GM12878 (cell line): ENCODE data around the gene SLC35C1. TPM values are rescaled to one million over a fixed set of nuclear protein-coding genes. Genes with fewer than 3 reads are reported as not detected.

Source experiments
- ATAC-seq: fragments of 200-7000 bp; cut with Tn5 transposase; 3 replicates; pipeline ENCODE4 v1.9.1; 2020; ENCODE audit warnings: mild to moderate bottlenecking, moderate library complexity
- BruUV-seq: library from RNA; stranded (reverse); fragments of 400-500 nt; replicated peaks from 2 replicates; lab custom pipeline; 2021; lab: Mats Ljungman, UMichigan
- CTCF ChIA-PET: fragments of 300-600 bp; sonication (Branson Sonifier 250); formaldehyde crosslinking; extraction: SDS; loops from one replicate; lab custom pipeline; 2021; ENCODE audit warnings: inconsistent platforms; lab: Yijun Ruan, JAX
- POLR2A ChIA-PET: fragments of 350-600 bp; formaldehyde crosslinking; extraction: SDS; loops from one replicate; lab custom pipeline; 2021; ENCODE audit warnings: inconsistent platforms; lab: Charles Lee
- RAD21 ChIA-PET: fragments of 300-600 bp; sonication (Branson Sonifier 250); formaldehyde crosslinking; loops from one replicate; lab custom pipeline; 2023; ENCODE audit warnings: antibody characterized with exemption; ENCODE audit not compliant: unreplicated experiment; lab: Charles Lee
- SMC1A ChIA-PET: fragments of 300-600 bp; sonication (Branson Sonifier 250); formaldehyde crosslinking; loops from one replicate; lab custom pipeline; 2023; ENCODE audit not compliant: unreplicated experiment, uncharacterized antibody; lab: Charles Lee
- DNase-seq: peaks from one replicate; pipeline ENCODE4 v3.0.0-alpha.2; 2011; ENCODE audit warnings: low read depth, low spot score
- FAIRE-seq: peaks from 3 replicates; lab custom pipeline; 2011; peaks lifted over from hg19 to GRCh38; lab: Jason Lieb, UNC
- H2AFZ ChIP-seq: 2 replicates; pipeline ENCODE4 v1.6.0; 2011; ENCODE audit warnings: low read depth, low read length, control low read depth; ENCODE audit not compliant: control insufficient read depth
- H3K27ac ChIP-seq: 2 replicates; pipeline ENCODE4 v1.5.1; 2011; ENCODE audit warnings: control low read depth; ENCODE audit not compliant: control insufficient read depth, insufficient read depth
- H3K27me3 ChIP-seq, 2 experiments: replicated peaks in 1 of 2; 2 replicates each; pipeline versions ENCODE4 v1.6.0 to v1.6.1; 2011; ENCODE audit warnings: low read length in 1 of 2; ENCODE audit not compliant: control insufficient read depth in 2 of 2, insufficient read depth in 2 of 2
- H3K36me3 ChIP-seq, 2 experiments: 2 replicates each; pipeline ENCODE4 v1.5.1; 2011; ENCODE audit warnings: low read length in 1 of 2; ENCODE audit not compliant: control insufficient read depth in 2 of 2, insufficient read depth in 2 of 2
- H3K4me1 ChIP-seq: 2 replicates; pipeline ENCODE4 v1.6.1; 2011; ENCODE audit warnings: mild to moderate bottlenecking, low read length, moderate library complexity, mixed read lengths; ENCODE audit not compliant: control insufficient read depth, insufficient read depth
- H3K4me2 ChIP-seq: 2 replicates; pipeline ENCODE4 v1.6.0; 2011; ENCODE audit warnings: control low read depth; ENCODE audit not compliant: control insufficient read depth, insufficient read depth
- H3K4me3 ChIP-seq: fragments of 200-600 bp; sonication (generic); 2 replicates; pipeline ENCODE4 v1.5.1; 2016
- H3K79me2 ChIP-seq: 2 replicates; pipeline ENCODE4 v1.6.0; 2011; ENCODE audit warnings: low read length; ENCODE audit not compliant: control insufficient read depth, insufficient read depth
- H3K9ac ChIP-seq: 2 replicates; pipeline ENCODE4 v1.8.0; 2011; ENCODE audit warnings: low read length, control low read depth, mixed read lengths; ENCODE audit not compliant: control insufficient read depth, insufficient read depth
- H3K9me3 ChIP-seq: replicated peaks from 3 replicates; pipeline ENCODE4 v1.5.1; 2011; ENCODE audit warnings: mild to moderate bottlenecking, low read length; ENCODE audit not compliant: control insufficient read depth, insufficient read depth
- H4K20me1 ChIP-seq: 2 replicates; pipeline ENCODE4 v1.6.0; 2011; ENCODE audit not compliant: control insufficient read depth, insufficient read depth
- ELK1 ChIP-seq: IDR thresholded peaks from 2 replicates; pipeline ENCODE4 v1.6.1; 2012; ENCODE audit warnings: low read depth, low read length, improper control_type of control experiment
- ETV6 ChIP-seq, 2 experiments: fragments of 450-650 bp in 1 of 2; IDR thresholded peaks in 1 of 2; conservative IDR thresholded peaks in 1 of 2; 2 replicates each; pipeline ENCODE4 v1.6.1; 2014; ENCODE audit warnings: antibody characterized with exemption in 1 of 2, borderline replicate concordance in 1 of 2, low read depth in 1 of 2, mild to moderate bottlenecking in 1 of 2, moderate library complexity in 1 of 2
- FOS ChIP-seq: IDR thresholded peaks from 3 replicates; pipeline ENCODE4 v1.6.1; 2011; ENCODE audit warnings: borderline replicate concordance; ENCODE audit not compliant: insufficient read length; ENCODE audit errors: extremely low read depth
- FOXK2 ChIP-seq: fragments of 450-650 bp; IDR thresholded peaks from 2 replicates; pipeline ENCODE4 v1.6.1; 2017; ENCODE audit warnings: mild to moderate bottlenecking, moderate library complexity
- JUNB ChIP-seq: IDR thresholded peaks from 2 replicates; pipeline ENCODE4 v1.6.1; 2016; ENCODE audit warnings: antibody characterized with exemption, mild to moderate bottlenecking
- MYB ChIP-seq: fragments of 150-350 bp; IDR thresholded peaks from 2 replicates; pipeline ENCODE4 v1.6.1; 2014; ENCODE audit warnings: mild to moderate bottlenecking, low read depth, low read length, borderline replicate concordance
- RAD51 ChIP-seq: fragments of 450-650 bp; IDR thresholded peaks from 2 replicates; pipeline ENCODE4 v1.6.1; 2016; ENCODE audit warnings: moderate library complexity, mild to moderate bottlenecking, inconsistent platforms
- RCOR1 ChIP-seq: conservative IDR thresholded peaks from 2 replicates; pipeline ENCODE4 v1.6.1; 2012; ENCODE audit warnings: low read depth, low read length, improper control_type of control experiment
- RELA ChIP-seq: fragments of 450-650 bp; IDR thresholded peaks from 2 replicates; pipeline ENCODE4 v1.8.0; 2014; ENCODE audit warnings: borderline replicate concordance; ENCODE audit not compliant: partially characterized antibody
- SRF ChIP-seq, 2 experiments: IDR thresholded peaks; 2 replicates each; pipeline ENCODE4 v1.6.1; 2011; ENCODE audit warnings: low read depth in 2 of 2, low read length in 2 of 2, mild to moderate bottlenecking in 1 of 2, moderate library complexity in 1 of 2
- ZBTB33 ChIP-seq: fragments of 450-650 bp; IDR thresholded peaks from 2 replicates; pipeline ENCODE4 v1.6.1; 2017; ENCODE audit warnings: mild to moderate bottlenecking
- WGBS: methylation state at CpG from one replicate; pipeline ENCODE4 v1.1.6; 2016; ENCODE audit warnings: low lambda C conversion rate; ENCODE audit not compliant: insufficient replicate concordance, insufficient coverage; ENCODE audit errors: missing lambda C conversion rate; 5-methylcytosine and 5-hydroxymethylcytosine counted together
- in situ Hi-C: fragments of 300-500 bp; cut with MboI; formaldehyde crosslinking; loops from 9 replicates; pipeline ENCODE4 v1.14.3; 2018; ENCODE audit warnings: mixed read lengths
- intact Hi-C: fragments of 100-400 bp; cut with micrococcal nuclease; formaldehyde crosslinking; loops from one replicate; pipeline ENCODE4 v1.14.2; 2022; ENCODE audit not compliant: unreplicated experiment
- polyA plus RNA-seq, 11 experiments: library from polyadenylated mRNA; depleted of rRNA in 4 of 11; unstranded in 6 of 11; stranded (reverse) in 5 of 11; fragments of >200 nt; fragmentation: Nextera tagmentation in 4 of 11; fragmentation: Illumina TruSeq in 1 of 11; extraction: Ambion mirVana in 4 of 11; extraction: Trizol in 1 of 11; gene quantifications; 1 replicate in 1 of 11; 2 replicates in 10 of 11; pipeline versions ENCODE4 v1.2.1 to v1.2.3, GENCODE V29; 2011 to 2016; ENCODE audit warnings: inconsistent platforms in 2 of 11, missing spikeins in 2 of 11, low read depth in 1 of 11
- total RNA-seq, 4 experiments: library from RNA; depleted of rRNA in 3 of 4; stranded (reverse); fragments of >200 nt in 3 of 4; fragmentation: Illumina TruSeq in 1 of 4; extraction: Trizol in 1 of 4; gene quantifications; 2 replicates each; pipeline versions ENCODE4 v1.2.1 to v1.2.3, GENCODE V29; 2013 to 2021
- TF ChIP-seq, protein P1 (sequence below): fragments of 150-350 bp; IDR thresholded peaks from 2 replicates; pipeline ENCODE4 v1.6.1; 2014; ENCODE audit warnings: mild to moderate bottlenecking, low read depth, low read length
- TF ChIP-seq, protein P2 (sequence below): fragments of 450-650 bp; formaldehyde crosslinking; IDR thresholded peaks from 2 replicates; pipeline ENCODE4 v1.4.0; 2022; ENCODE audit warnings: mild to moderate bottlenecking, moderate library complexity

Gene SLC35C1
- total and polyA plus RNA-seq, 10 of the 15 experiments (the other 5 are each of a cell fraction or from before 2014, with no cell fraction given): 0.55 to 9.7 (median 4.3) TPM

GRCh38 chr11:45811109-45811435 lies 6.1 kb downstream of the SLC35C1 start (continued):
- TF ChIP-seq, protein P1, sequence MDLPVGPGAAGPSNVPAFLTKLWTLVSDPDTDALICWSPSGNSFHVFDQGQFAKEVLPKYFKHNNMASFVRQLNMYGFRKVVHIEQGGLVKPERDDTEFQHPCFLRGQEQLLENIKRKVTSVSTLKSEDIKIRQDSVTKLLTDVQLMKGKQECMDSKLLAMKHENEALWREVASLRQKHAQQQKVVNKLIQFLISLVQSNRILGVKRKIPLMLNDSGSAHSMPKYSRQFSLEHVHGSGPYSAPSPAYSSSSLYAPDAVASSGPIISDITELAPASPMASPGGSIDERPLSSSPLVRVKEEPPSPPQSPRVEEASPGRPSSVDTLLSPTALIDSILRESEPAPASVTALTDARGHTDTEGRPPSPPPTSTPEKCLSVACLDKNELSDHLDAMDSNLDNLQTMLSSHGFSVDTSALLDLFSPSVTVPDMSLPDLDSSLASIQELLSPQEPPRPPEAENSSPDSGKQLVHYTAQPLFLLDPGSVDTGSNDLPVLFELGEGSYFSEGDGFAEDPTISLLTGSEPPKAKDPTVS: no peak
- TF ChIP-seq JUNB (no peak), MYB (no peak), FOS (no peak)

DNA sequence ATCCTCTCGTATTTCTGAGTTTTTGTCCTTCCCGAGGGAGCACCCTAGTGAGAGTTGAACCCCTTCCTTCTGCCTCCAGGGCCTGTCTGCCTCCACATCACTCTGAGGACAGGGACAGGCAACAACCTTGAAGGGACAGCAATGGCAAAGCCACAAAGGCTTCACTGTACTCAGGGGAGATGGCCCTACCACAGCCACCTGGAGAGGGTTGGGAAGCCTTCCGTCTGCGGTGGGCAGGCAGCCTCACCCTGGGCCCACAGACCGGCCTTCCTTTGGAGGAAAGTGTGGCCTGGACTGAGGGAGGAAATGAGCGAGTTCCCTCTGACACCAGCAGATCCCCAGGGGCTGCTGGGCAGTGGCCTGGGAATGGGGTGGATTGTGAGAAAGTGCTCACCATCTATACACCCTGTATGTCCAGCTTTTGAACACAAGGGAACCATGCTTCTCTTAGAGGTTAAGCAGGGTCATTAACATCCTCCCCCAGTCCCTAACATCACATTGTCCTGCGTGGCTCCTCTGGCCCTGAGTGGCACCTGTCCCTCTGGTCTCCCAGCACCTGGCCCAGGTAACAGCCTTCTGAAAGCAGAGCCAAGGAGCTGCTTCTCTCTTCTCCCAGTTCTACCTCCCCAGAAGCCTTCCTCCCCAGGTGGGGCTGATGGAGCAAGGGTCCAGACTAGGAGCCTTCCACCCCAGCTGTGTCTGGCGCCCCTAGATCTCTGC lies 6.8 kb downstream of the SLC35C1 start:
- peaks cover 10% of the 10 kb centered on the region for H3K79me2 ChIP-seq
- H3K36me3 ChIP-seq: peaks cover 0 to 8% of the 10 kb centered on the region in 2 experiments
- DNase-seq (no peak), FAIRE-seq (no peak), ATAC-seq (no peak)
- BruUV-seq: no TSS peak
- no peak overlapping the region for H3K27ac ChIP-seq
- SMC1A ChIA-PET: no interaction called here
- no peaks in the 10 kb centered on the region for H4K20me1 ChIP-seq
- no peak overlapping the region for H2AFZ ChIP-seq
- H3K4me3 ChIP-seq: no peak overlapping the region
- CTCF ChIA-PET: interaction anchor here (0.9 kb wide), 1 partner anchor 31 kb away, joined by 3 read pairs; no protein-coding TSS in a partner anchor
- TF ChIP-seq ELK1: no peak
- TF ChIP-seq RCOR1: no peak
- TF ChIP-seq FOXK2: no peak
- TF ChIP-seq, protein P2, sequence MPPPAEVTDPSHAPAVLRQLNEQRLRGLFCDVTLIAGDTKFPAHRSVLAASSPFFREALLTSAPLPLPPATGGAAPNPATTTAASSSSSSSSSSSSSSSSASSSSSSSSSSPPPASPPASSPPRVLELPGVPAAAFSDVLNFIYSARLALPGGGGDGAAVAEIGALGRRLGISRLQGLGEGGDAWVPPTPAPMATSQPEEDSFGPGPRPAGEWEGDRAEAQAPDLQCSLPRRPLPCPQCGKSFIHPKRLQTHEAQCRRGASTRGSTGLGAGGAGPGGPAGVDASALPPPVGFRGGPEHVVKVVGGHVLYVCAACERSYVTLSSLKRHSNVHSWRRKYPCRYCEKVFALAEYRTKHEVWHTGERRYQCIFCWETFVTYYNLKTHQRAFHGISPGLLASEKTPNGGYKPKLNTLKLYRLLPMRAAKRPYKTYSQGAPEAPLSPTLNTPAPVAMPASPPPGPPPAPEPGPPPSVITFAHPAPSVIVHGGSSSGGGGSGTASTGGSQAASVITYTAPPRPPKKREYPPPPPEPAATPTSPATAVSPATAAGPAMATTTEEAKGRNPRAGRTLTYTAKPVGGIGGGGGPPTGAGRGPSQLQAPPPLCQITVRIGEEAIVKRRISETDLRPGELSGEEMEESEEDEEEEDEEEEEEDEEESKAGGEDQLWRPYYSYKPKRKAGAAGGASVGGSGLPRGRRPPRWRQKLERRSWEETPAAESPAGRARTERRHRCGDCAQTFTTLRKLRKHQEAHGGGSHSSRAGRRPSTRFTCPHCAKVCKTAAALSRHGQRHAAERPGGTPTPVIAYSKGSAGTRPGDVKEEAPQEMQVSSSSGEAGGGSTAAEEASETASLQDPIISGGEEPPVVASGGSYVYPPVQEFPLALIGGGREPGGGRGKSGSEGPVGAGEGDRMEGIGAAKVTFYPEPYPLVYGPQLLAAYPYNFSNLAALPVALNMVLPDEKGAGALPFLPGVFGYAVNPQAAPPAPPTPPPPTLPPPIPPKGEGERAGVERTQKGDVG (CRISPR knock-in tag): no peak
- no peak for TF ChIP-seq SRF (IDR thresholded peaks at IDR 0.05; ENCODE audit: low read depth in 2 of 2, low read length in 2 of 2)
- no peak for TF ChIP-seq ETV6 (conservative IDR thresholded peaks at IDR 0.05 in 1 of 2, IDR thresholded peaks at IDR 0.05 in 1 of 2; ENCODE audit: borderline replicate concordance in 1 of 2, low read depth in 1 of 2)
- TF ChIP-seq ZBTB33: no peak
- TF ChIP-seq RAD51: no peak
- TF ChIP-seq RELA: no peak
- no peaks in the 10 kb centered on the region for H3K9me3 ChIP-seq
- no peaks in the 10 kb centered on the region for H3K27me3 ChIP-seq
- H3K4me2 ChIP-seq: no peak overlapping the region
- no peak overlapping the region for H3K9ac ChIP-seq
- in situ Hi-C loops: no loop called here
- POLR2A ChIA-PET: interaction anchor here (1.2 kb wide), 1 partner anchor 36 kb away, joined by 4 read pairs; the partner anchor contains the start of gene CRY2
- H3K4me1 ChIP-seq: peaks cover 11% of the 10 kb centered on the region
- intact Hi-C loops: no loop called here
- RAD21 ChIA-PET: no interaction called here
- 97% methylated on average over 8 of the region's 8 CpGs for WGBS
